Measurements from ENCODE around the gene RTRAF. TPM values are rescaled to one million over a fixed set of nuclear protein-coding genes. Genes with fewer than 3 reads are reported as not detected.
A peak's percentile ranks its signal among the peaks of the same experiment; 100 is the strongest.

RTRAF gene
- total RNA-seq, 1 experiment from 2014 or later: 300 TPM

DNA sequence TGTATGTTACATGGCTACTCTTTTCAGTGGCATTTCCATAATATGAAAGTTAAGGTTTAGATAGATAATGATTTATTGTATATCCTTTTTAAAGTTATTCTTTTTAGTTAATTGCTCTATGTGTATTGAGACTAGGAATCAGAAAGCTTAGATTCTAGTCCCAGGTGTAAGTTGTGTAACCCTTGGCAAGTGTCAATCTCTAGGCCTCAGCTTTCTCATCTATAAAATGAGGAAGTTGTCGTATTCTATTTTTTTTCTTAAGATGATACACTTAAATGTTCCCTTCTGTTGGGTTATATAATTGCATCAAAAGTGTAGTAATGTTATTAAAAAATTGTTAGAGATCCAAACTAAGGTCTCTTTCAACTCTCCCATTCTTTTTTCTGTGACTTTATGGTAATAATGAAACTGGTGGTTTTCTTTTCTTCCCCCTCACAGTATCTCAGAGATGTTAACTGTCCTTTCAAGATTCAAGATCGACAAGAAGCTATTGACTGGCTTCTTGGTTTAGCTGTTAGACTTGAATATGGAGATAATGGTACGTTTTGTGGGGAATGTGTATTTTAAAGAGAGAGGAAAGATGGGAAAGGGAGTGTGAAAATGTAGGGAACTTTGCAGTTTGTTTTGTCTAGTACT lies 4.1 kb downstream of the RTRAF start:
- BruUV-seq (replicated peaks): no TSS peak

GRCh38 chr14:51996148-51996746 lies 6.9 kb downstream of the RTRAF start:
- ChIA-PET POLR2A (ENCODE audit: unreplicated experiment) (no interaction called here), CTCF (interaction anchor here (0.6 to 0.7 kb wide), 2 partner anchors 101 to 901 kb away, joined by 3 read pairs; no protein-coding TSS in a partner anchor)
- Histone ChIP-seq H3K27me3 (ENCODE audit: low read length) (no peaks in the 10 kb centered on the region), H3K4me3 (ENCODE audit: low read length) (no peak overlapping the region), H4K20me1 (ENCODE audit: low read length) (0 out of 2 replicates have a peak, but pooled peaks cover 4% of the 10 kb centered on the region), H3K36me3 (ENCODE audit: low read depth, low read length) (peaks cover 77% of the 10 kb centered on the region), H2AFZ (ENCODE audit: low read length) (no peak overlapping the region), H3K4me1 (ENCODE audit: insufficient read depth, low read length) (peaks cover 14% of the 10 kb centered on the region), H3K9me2 (replicated peaks; ENCODE audit: low read length) (no peaks in the 10 kb centered on the region), H3K9me3 (ENCODE audit: low read length) (no peaks in the 10 kb centered on the region), H3K27ac (ENCODE audit: low read length) (no peak overlapping the region), H3K79me2 (ENCODE audit: low read length) (peaks cover 31% of the 10 kb centered on the region), H3K4me2 (ENCODE audit: low read length) (no peak overlapping the region), H3K9ac (ENCODE audit: low read length) (no peak overlapping the region), H3F3A (ENCODE audit: low read length, unreplicated experiment) (no peaks in the 10 kb centered on the region)
- DNase-seq: peak; percentile 58
- intact Hi-C loops (cut with micrococcal nuclease): loop anchor here (1.0 to 5.0 kb wide), 4 partner anchors 81 to 476 kb away; no protein-coding TSS in a partner anchor
- TF ChIP-seq EZH2 (IDR thresholded peaks at IDR 0.05; ENCODE audit: low read length, unreplicated experiment) (no peak), EZH2phosphoT487 (IDR thresholded peaks at IDR 0.05; ENCODE audit: borderline replicate concordance, low read length) (no peak)
- TF ChIP-seq, protein P1, sequence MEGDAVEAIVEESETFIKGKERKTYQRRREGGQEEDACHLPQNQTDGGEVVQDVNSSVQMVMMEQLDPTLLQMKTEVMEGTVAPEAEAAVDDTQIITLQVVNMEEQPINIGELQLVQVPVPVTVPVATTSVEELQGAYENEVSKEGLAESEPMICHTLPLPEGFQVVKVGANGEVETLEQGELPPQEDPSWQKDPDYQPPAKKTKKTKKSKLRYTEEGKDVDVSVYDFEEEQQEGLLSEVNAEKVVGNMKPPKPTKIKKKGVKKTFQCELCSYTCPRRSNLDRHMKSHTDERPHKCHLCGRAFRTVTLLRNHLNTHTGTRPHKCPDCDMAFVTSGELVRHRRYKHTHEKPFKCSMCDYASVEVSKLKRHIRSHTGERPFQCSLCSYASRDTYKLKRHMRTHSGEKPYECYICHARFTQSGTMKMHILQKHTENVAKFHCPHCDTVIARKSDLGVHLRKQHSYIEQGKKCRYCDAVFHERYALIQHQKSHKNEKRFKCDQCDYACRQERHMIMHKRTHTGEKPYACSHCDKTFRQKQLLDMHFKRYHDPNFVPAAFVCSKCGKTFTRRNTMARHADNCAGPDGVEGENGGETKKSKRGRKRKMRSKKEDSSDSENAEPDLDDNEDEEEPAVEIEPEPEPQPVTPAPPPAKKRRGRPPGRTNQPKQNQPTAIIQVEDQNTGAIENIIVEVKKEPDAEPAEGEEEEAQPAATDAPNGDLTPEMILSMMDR (conservative IDR thresholded peaks at IDR 0.05; ENCODE audit: low read depth, low read length): peak; percentile 91
- no TSS peak for BruUV-seq (replicated peaks)
- ATAC-seq: peak; percentile 50; the same call in 1 of the 2 replicates

More for the DNA sequence above, 4.1 kb downstream of the RTRAF start:
- H3K36me3 ChIP-seq (ENCODE audit: low read depth, low read length): peaks cover 56% of the 10 kb centered on the region
- peaks cover 9% of the 10 kb centered on the region; the same call in 1 of the 2 replicates for H4K20me1 ChIP-seq (ENCODE audit: low read length)
- H3K79me2 ChIP-seq (ENCODE audit: low read length): peaks cover 50% of the 10 kb centered on the region
- ChIA-PET CTCF (no interaction called here), POLR2A (ENCODE audit: unreplicated experiment) (no interaction called here)
- H3K4me2 ChIP-seq (ENCODE audit: low read length): no peak overlapping the region
- no peaks in the 10 kb centered on the region for H3K9me3 ChIP-seq (ENCODE audit: low read length)
- H3K9ac ChIP-seq (ENCODE audit: low read length): no peak overlapping the region
- H3K27me3 ChIP-seq (ENCODE audit: low read length): no peaks in the 10 kb centered on the region
- intact Hi-C loops (cut with micrococcal nuclease): no loop called here
- peaks cover 20% of the 10 kb centered on the region for H3K4me1 ChIP-seq (ENCODE audit: insufficient read depth, low read length)
- DNase-seq (no peak), ATAC-seq (no peak)
- no peaks in the 10 kb centered on the region for H3K9me2 ChIP-seq (replicated peaks; ENCODE audit: low read length)
- no peak overlapping the region for H3K4me3 ChIP-seq (ENCODE audit: low read length)
- TF ChIP-seq EZH2 (IDR thresholded peaks at IDR 0.05; ENCODE audit: low read length, unreplicated experiment) (no peak), EZH2phosphoT487 (IDR thresholded peaks at IDR 0.05; ENCODE audit: borderline replicate concordance, low read length) (no peak)
- TF ChIP-seq, protein P1 (conservative IDR thresholded peaks at IDR 0.05; ENCODE audit: low read depth, low read length): no peak
- H3K27ac ChIP-seq (ENCODE audit: low read length): no peak overlapping the region
- no peak overlapping the region for H2AFZ ChIP-seq (ENCODE audit: low read length)
- no peaks in the 10 kb centered on the region for H3F3A ChIP-seq (ENCODE audit: low read length, unreplicated experiment)
